Smooth muscle cell (in vitro differentiated cells): ENCODE data around the gene CAMK2B. TPM values are rescaled to one million over a fixed set of nuclear protein-coding genes. Genes with fewer than 3 reads are reported as not detected.

Source experiments
- DNase-seq: peaks from one replicate; lab custom pipeline; 2025; ENCODE audit not compliant: unreplicated experiment; lab: John Stamatoyannopoulos, UW
- H2AFZ ChIP-seq: fragments of 200-600 bp; sonication (generic); 2 replicates; pipeline ENCODE4 v1.6.0; 2016; ENCODE audit warnings: antibody characterized with exemption, low read depth, mild to moderate bottlenecking
- H3F3A ChIP-seq: fragments of 200-600 bp; sonication (generic); 2 replicates; pipeline ENCODE4 v1.6.0; 2017; ENCODE audit warnings: antibody characterized with exemption, low read depth
- H3K27ac ChIP-seq: fragments of 200-600 bp; sonication (generic); 2 replicates; pipeline ENCODE4 v1.5.1; 2016; ENCODE audit warnings: low read depth, mild to moderate bottlenecking
- H3K27me3 ChIP-seq: fragments of 200-600 bp; sonication (generic); 2 replicates; pipeline ENCODE4 v1.6.1; 2016; ENCODE audit warnings: low read depth, mild to moderate bottlenecking
- H3K36me3 ChIP-seq: fragments of 200-600 bp; sonication (generic); 2 replicates; pipeline ENCODE4 v1.5.1; 2016; ENCODE audit warnings: low read depth
- H3K4me1 ChIP-seq: fragments of 200-600 bp; sonication (generic); 2 replicates; pipeline ENCODE4 v1.5.1; 2016; ENCODE audit warnings: low read depth
- H3K4me2 ChIP-seq: fragments of 200-600 bp; sonication (generic); 2 replicates; pipeline ENCODE4 v1.6.0; 2016; ENCODE audit warnings: mild to moderate bottlenecking
- H3K4me3 ChIP-seq: fragments of 200-600 bp; sonication (generic); 2 replicates; pipeline ENCODE4 v1.5.1; 2016; ENCODE audit warnings: mild to moderate bottlenecking
- H3K79me2 ChIP-seq: fragments of 200-600 bp; sonication (generic); 2 replicates; pipeline ENCODE4 v1.6.0; 2016; ENCODE audit warnings: low read depth, mild to moderate bottlenecking
- H3K9ac ChIP-seq: fragments of 200-600 bp; sonication (generic); 2 replicates; pipeline ENCODE4 v1.6.0; 2016; ENCODE audit warnings: low read depth
- H3K9me3 ChIP-seq: fragments of 200-600 bp; sonication (generic); replicated peaks from 2 replicates; pipeline ENCODE4 v1.5.1; 2016; ENCODE audit warnings: low read depth
- H4K20me1 ChIP-seq: fragments of 200-600 bp; sonication (generic); 2 replicates; pipeline ENCODE4 v1.6.0; 2016; ENCODE audit warnings: low read depth
- CTCF ChIP-seq: fragments of 200-600 bp; sonication (generic); IDR thresholded peaks from 2 replicates; pipeline ENCODE4 v1.5.1; 2017; ENCODE audit warnings: borderline replicate concordance, mild to moderate bottlenecking, antibody characterized with exemption; ENCODE audit not compliant: insufficient read depth, poor library complexity, severe bottlenecking
- polyA plus RNA-seq: library from polyadenylated mRNA; unstranded; fragments of >200 nt; fragmentation: Nextera tagmentation; extraction: Ambion mirVana; gene quantifications from 2 replicates; pipeline ENCODE4 v1.2.1, GENCODE V29; 2016
- total RNA-seq: library from RNA; depleted of rRNA; stranded (reverse); fragments of >200 nt; gene quantifications from 2 replicates; pipeline ENCODE4 v1.2.3, GENCODE V29; 2014

The CAMK2B gene
- total and polyA plus RNA-seq, 2 experiments from 2014 or later = not detected

GRCh38 chr7:44167920-44168319 lies 157.5 kb downstream of the CAMK2B start:
- Histone ChIP-seq H3K79me2 (no peaks in the 10 kb centered on the region), H3K27me3 (no peaks in the 10 kb centered on the region), H3K4me3 (no peak overlapping the region), H4K20me1 (no peaks in the 10 kb centered on the region), H3K9ac (no peak overlapping the region), H3K4me2 (no peak overlapping the region), H2AFZ (no peak overlapping the region), H3K4me1 (peaks cover 11% of the 10 kb centered on the region), H3K9me3 (no peaks in the 10 kb centered on the region), H3K36me3 (no peaks in the 10 kb centered on the region), H3K27ac (no peak overlapping the region), H3F3A (peaks cover 6% of the 10 kb centered on the region)
- TF ChIP-seq CTCF = no peak
- DNase-seq = no peak

Other genes starting within 250 kb of the CAMK2B start
- gene POLM, start 243.1 kb downstream of the CAMK2B start, total RNA-seq = 4.9 and 5.2 TPM in 2 replicates
- 9.9 and 10.2 TPM in 2 replicates for gene POLM, start 243.1 kb downstream of the CAMK2B start, polyA plus RNA-seq
- 36.6 and 39.7 TPM in 2 replicates for gene AEBP1, start 221.2 kb downstream of the CAMK2B start, total RNA-seq
- gene AEBP1, start 221.2 kb downstream of the CAMK2B start, polyA plus RNA-seq = 141 and 163 TPM in 2 replicates
- gene POLD2, start 202.0 kb downstream of the CAMK2B start, total RNA-seq = 45.5 and 49.1 TPM in 2 replicates
- gene POLD2, start 202.0 kb downstream of the CAMK2B start, polyA plus RNA-seq = 133 and 151 TPM in 2 replicates
- 39.0 and 95.1 TPM in 2 replicates for gene MYL7, start 184.3 kb downstream of the CAMK2B start, total RNA-seq
- 35.8 and 77.7 TPM in 2 replicates for gene MYL7, start 184.3 kb downstream of the CAMK2B start, polyA plus RNA-seq
- gene GCK, start 136.2 kb downstream of the CAMK2B start, total RNA-seq = 1.6 and 2.7 TPM in 2 replicates
- gene GCK, start 136.2 kb downstream of the CAMK2B start, polyA plus RNA-seq = 5.5 and 7.3 TPM in 2 replicates
- gene YKT6, start 124.6 kb downstream of the CAMK2B start, total RNA-seq = 64.2 and 95.9 TPM in 2 replicates
- gene YKT6, start 124.6 kb downstream of the CAMK2B start, polyA plus RNA-seq = 86.5 and 87.4 TPM in 2 replicates
- 27.9 and 32.2 TPM in 2 replicates for gene NUDCD3, start 165.1 kb upstream of the CAMK2B start, total RNA-seq
- gene NUDCD3, start 165.1 kb upstream of the CAMK2B start, polyA plus RNA-seq = 56.3 and 67.5 TPM in 2 replicates
- 0.04 TPM in 1 of 2 replicates, not detected in the other for gene NPC1L1, start 215.7 kb upstream of the CAMK2B start, total RNA-seq
- 0.04 and 0.25 TPM in 2 replicates for gene NPC1L1, start 215.7 kb upstream of the CAMK2B start, polyA plus RNA-seq
- 42.7 and 43.2 TPM in 2 replicates for gene DDX56, start 248.3 kb upstream of the CAMK2B start, total RNA-seq
- gene DDX56, start 248.3 kb upstream of the CAMK2B start, polyA plus RNA-seq = 64.5 and 71.8 TPM in 2 replicates